ENCODE data around the gene CRLF1. TPM values are rescaled to one million over a fixed set of nuclear protein-coding genes. Genes with fewer than 3 reads are reported as not detected.

CRLF1 gene
- total and polyA plus RNA-seq, 2 donors (not counting 1 experiment from before 2014, with no cell fraction given), result not detected

DNA sequence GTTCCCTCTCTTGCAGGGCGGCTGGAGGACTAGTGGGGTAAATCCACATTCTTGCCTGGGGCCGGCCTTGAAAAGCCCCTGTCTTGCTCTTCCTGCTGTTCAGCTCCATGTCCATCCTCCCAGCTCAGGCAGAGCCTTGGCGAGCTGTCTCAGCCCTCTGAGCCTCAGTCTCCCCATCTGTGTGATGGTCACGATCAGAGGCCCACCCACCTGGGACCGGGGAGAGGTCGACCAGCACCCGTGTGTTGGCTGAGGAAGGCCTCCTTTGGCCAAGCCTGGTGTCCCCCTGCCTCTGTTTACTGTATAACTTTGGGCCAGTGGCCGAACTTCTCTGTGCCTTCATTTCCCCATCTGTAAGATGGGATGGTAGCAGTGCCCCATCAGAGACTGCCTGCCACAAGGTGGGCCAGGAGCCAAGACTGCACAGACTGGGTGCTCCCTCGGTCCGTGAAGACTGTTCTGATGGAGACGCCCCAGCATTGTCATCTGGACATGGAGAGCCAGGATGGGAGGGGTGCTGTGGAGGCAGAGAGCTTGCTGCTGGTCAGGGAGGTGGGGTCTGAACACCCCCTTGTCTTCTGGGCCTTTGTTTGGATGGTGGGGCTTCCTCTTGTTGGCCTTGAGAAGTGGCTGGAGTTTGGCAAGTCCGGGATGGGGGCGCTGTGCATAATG lies 48.7 kb upstream of the CRLF1 start:
- Histone ChIP-seq H3K9ac (ENCODE audit: low read length) (no peak overlapping the region), H3K36me3 (replicated peaks in 1 of 2; ENCODE audit: control extremely low read depth in 1 of 2, control insufficient read depth in 1 of 2, extremely low read depth in 1 of 2, insufficient read depth in 2 of 2, low read length in 1 of 2) (no peaks in the 10 kb centered on the region), H3K4me3 (ENCODE audit: control extremely low read depth in 1 of 5, extremely low read depth in 1 of 5, insufficient read depth in 1 of 5, low read depth in 2 of 5, low read length in 4 of 5) (no peak overlapping the region), H3K27ac (ENCODE audit: low read length in 2 of 2) (no peak overlapping the region), H3K27me3 (replicated peaks in 1 of 4; ENCODE audit: control extremely low read depth in 1 of 4, control insufficient read depth in 3 of 4, insufficient read depth in 4 of 4, low read length in 3 of 4) (no peaks in the 10 kb centered on the region), H3K79me2 (ENCODE audit: control insufficient read depth, insufficient read depth, low read length) (peaks cover 49% of the 10 kb centered on the region), H3K9me3 (ENCODE audit: control extremely low read depth in 1 of 3, control insufficient read depth in 2 of 3, insufficient read depth in 1 of 3, low read length in 2 of 3) (no peaks in the 10 kb centered on the region), H4K20me1 (ENCODE audit: control insufficient read depth, insufficient read depth, low read length, poor library complexity, severe bottlenecking) (peaks cover 42% of the 10 kb centered on the region), H3K4me2 (replicated peaks; ENCODE audit: low read depth, low read length, poor library complexity, severe bottlenecking) (no peak overlapping the region), H3K4me1 (ENCODE audit: control insufficient read depth in 2 of 2, insufficient read depth in 2 of 2, low read length in 2 of 2) (peaks cover 11 to 16% of the 10 kb centered on the region in 2 donors), H2AFZ (ENCODE audit: insufficient read depth, low read depth, low read length, poor library complexity, severe bottlenecking) (no peak overlapping the region)
- TF ChIP-seq, protein P1, sequence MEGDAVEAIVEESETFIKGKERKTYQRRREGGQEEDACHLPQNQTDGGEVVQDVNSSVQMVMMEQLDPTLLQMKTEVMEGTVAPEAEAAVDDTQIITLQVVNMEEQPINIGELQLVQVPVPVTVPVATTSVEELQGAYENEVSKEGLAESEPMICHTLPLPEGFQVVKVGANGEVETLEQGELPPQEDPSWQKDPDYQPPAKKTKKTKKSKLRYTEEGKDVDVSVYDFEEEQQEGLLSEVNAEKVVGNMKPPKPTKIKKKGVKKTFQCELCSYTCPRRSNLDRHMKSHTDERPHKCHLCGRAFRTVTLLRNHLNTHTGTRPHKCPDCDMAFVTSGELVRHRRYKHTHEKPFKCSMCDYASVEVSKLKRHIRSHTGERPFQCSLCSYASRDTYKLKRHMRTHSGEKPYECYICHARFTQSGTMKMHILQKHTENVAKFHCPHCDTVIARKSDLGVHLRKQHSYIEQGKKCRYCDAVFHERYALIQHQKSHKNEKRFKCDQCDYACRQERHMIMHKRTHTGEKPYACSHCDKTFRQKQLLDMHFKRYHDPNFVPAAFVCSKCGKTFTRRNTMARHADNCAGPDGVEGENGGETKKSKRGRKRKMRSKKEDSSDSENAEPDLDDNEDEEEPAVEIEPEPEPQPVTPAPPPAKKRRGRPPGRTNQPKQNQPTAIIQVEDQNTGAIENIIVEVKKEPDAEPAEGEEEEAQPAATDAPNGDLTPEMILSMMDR (IDR thresholded peaks at IDR 0.05), result no peak
- no peak for TF ChIP-seq EZH2 (IDR thresholded peaks at IDR 0.05; ENCODE audit: borderline replicate concordance, insufficient read depth, low read depth, low read length, poor library complexity, severe bottlenecking)
- Mint-ChIP-seq H3K27me3 (no peaks in the 10 kb centered on the region), H3K4me1 (peaks cover 30% of the 10 kb centered on the region), H3K27ac (no peak overlapping the region), H3K4me3 (no peak overlapping the region), H3K9me3 (ENCODE audit: insufficient read depth) (no peaks in the 10 kb centered on the region)
- ChIA-PET CTCF (no interaction called here), POLR2A (no interaction called here)
- ATAC-seq (ENCODE audit: low read depth) (no peak), DNase-seq (no peak)
- WGBS (ENCODE audit: insufficient coverage), result 98% methylated on average over 12 of the region's 13 CpGs
- intact Hi-C loops (cut with micrococcal nuclease), result no loop called here

- Histone ChIP-seq H3K27ac (ENCODE audit: low read length in 2 of 2) (no peak overlapping the region), H3K4me1 (ENCODE audit: control insufficient read depth in 2 of 2, insufficient read depth in 2 of 2, low read length in 2 of 2) (peaks cover 16 to 19% of the 10 kb centered on the region in 2 donors), H3K79me2 (ENCODE audit: control insufficient read depth, insufficient read depth, low read length) (peaks cover 43% of the 10 kb centered on the region), H4K20me1 (ENCODE audit: control insufficient read depth, insufficient read depth, low read length, poor library complexity, severe bottlenecking) (peaks cover 36% of the 10 kb centered on the region), H2AFZ (ENCODE audit: insufficient read depth, low read depth, low read length, poor library complexity, severe bottlenecking) (no peak overlapping the region), H3K9ac (ENCODE audit: low read length) (no peak overlapping the region), H3K27me3 (replicated peaks in 1 of 4; ENCODE audit: control extremely low read depth in 1 of 4, control insufficient read depth in 3 of 4, insufficient read depth in 4 of 4, low read length in 3 of 4) (no peaks in the 10 kb centered on the region), H3K4me3 (ENCODE audit: control extremely low read depth in 1 of 5, extremely low read depth in 1 of 5, insufficient read depth in 1 of 5, low read depth in 2 of 5, low read length in 4 of 5) (no peak overlapping the region), H3K9me3 (ENCODE audit: control extremely low read depth in 1 of 3, control insufficient read depth in 2 of 3, insufficient read depth in 1 of 3, low read length in 2 of 3) (no peaks in the 10 kb centered on the region), H3K4me2 (replicated peaks; ENCODE audit: low read depth, low read length, poor library complexity, severe bottlenecking) (no peak overlapping the region), H3K36me3 (replicated peaks in 1 of 2; ENCODE audit: control extremely low read depth in 1 of 2, control insufficient read depth in 1 of 2, extremely low read depth in 1 of 2, insufficient read depth in 2 of 2, low read length in 1 of 2) (no peaks in the 10 kb centered on the region)
- ATAC-seq (ENCODE audit: low read depth), result no peak
- DNase-seq, result no peak
- H3K27me3 Mint-ChIP-seq, result no peaks in the 10 kb centered on the region
- ChIA-PET CTCF (no interaction called here), POLR2A (no interaction called here)
- H3K4me1 Mint-ChIP-seq, result peaks cover 36% of the 10 kb centered on the region
- WGBS (ENCODE audit: insufficient coverage), result 96% methylated on average over 7 of the region's 7 CpGs
- H3K9me3 Mint-ChIP-seq (ENCODE audit: insufficient read depth), result no peaks in the 10 kb centered on the region
- intact Hi-C loops (cut with micrococcal nuclease), result no loop called here
- no peak overlapping the region for H3K27ac Mint-ChIP-seq
- H3K4me3 Mint-ChIP-seq, result no peak overlapping the region
- TF ChIP-seq, protein P1 (IDR thresholded peaks at IDR 0.05), result no peak
- no peak for TF ChIP-seq EZH2 (IDR thresholded peaks at IDR 0.05; ENCODE audit: borderline replicate concordance, insufficient read depth, low read depth, low read length, poor library complexity, severe bottlenecking)
These were observed 47.9 kb upstream of the CRLF1 start for GRCh38 chr19:18654469-18654868.

All from B cell (primary cell).